H1 (cell line): Measurements from ENCODE around the gene NKAIN4. TPM values are rescaled to one million over a fixed set of nuclear protein-coding genes. Genes with fewer than 3 reads are reported as not detected.

Experiments used
- CTCF ChIA-PET: fragments of 300-600 bp; sonication (Branson Sonifier 250); formaldehyde crosslinking; loops from one replicate; lab custom pipeline; 2021; ENCODE audit not compliant: partially characterized antibody; lab: Charles Lee
- POLR2A ChIA-PET: fragments of 300-600 bp; sonication (Branson Sonifier 250); formaldehyde crosslinking; loops from one replicate; lab custom pipeline; 2021; ENCODE audit warnings: inconsistent platforms; ENCODE audit not compliant: partially characterized antibody; lab: Charles Lee
- DNase-seq, 2 experiments: peaks; one replicate each; pipeline versions ENCODE4 v3.0.0 to v3.0.0-alpha.2; 2010 to 2022; ENCODE audit warnings: low spot score in 2 of 2, low read depth in 1 of 2, mixed read lengths in 1 of 2
- FAIRE-seq: peaks from 2 replicates; lab custom pipeline; 2011; peaks lifted over from hg19 to GRCh38; lab: Jason Lieb, UNC
- H2AFZ ChIP-seq: 2 replicates; pipeline ENCODE4 v1.8.1; 2012; ENCODE audit warnings: low read length, inconsistent platforms
- H2AK5ac ChIP-seq: 2 replicates; pipeline ENCODE4 v1.6.1; 2013; ENCODE audit warnings: low read depth, low read length
- H2BK120ac ChIP-seq: replicated peaks from 2 replicates; pipeline ENCODE3; 2013; ENCODE audit warnings: low read depth, low read length, inconsistent platforms
- H2BK12ac ChIP-seq: 2 replicates; pipeline ENCODE4 v1.6.1; 2013; ENCODE audit warnings: low read depth, low read length
- H2BK15ac ChIP-seq: 2 replicates; pipeline ENCODE4 v1.6.1; 2013; ENCODE audit warnings: low read length
- H2BK20ac ChIP-seq: 2 replicates; pipeline ENCODE4 v1.6.1; 2013; ENCODE audit warnings: low read length
- H2BK5ac ChIP-seq: 2 replicates; pipeline ENCODE4 v1.6.1; 2013; ENCODE audit warnings: low read depth, low read length
- H3K14ac ChIP-seq: 2 replicates; pipeline ENCODE4 v1.6.1; 2013; ENCODE audit warnings: inconsistent platforms; ENCODE audit not compliant: insufficient read length
- H3K18ac ChIP-seq: 2 replicates; pipeline ENCODE4 v1.6.1; 2013; ENCODE audit warnings: low read length; ENCODE audit errors: extremely low read depth
- H3K23ac ChIP-seq: 2 replicates; pipeline ENCODE4 v1.6.1; 2013; ENCODE audit warnings: inconsistent platforms; ENCODE audit not compliant: insufficient read length
- H3K23me2 ChIP-seq: 2 replicates; pipeline ENCODE4 v1.6.1; 2013; ENCODE audit warnings: low read depth, low read length
- H3K27ac ChIP-seq: 2 replicates; pipeline ENCODE4 v1.6.1; 2011; ENCODE audit warnings: low read depth, low read length, inconsistent platforms
- H3K27me3 ChIP-seq, 4 experiments: replicated peaks in 1 of 4; 1 replicate in 1 of 4; 2 replicates in 3 of 4; pipeline versions ENCODE4 v1.6.1 to v1.8.1; 2011 to 2013; ENCODE audit warnings: low read length in 3 of 4, mild to moderate bottlenecking in 3 of 4, inconsistent platforms in 2 of 4, mixed read lengths in 2 of 4, moderate library complexity in 1 of 4; ENCODE audit not compliant: control insufficient read depth in 3 of 4, insufficient read depth in 3 of 4; ENCODE audit errors: extremely low read depth in 1 of 4
- H3K36me3 ChIP-seq, 4 experiments: 2 replicates each; pipeline versions ENCODE4 v1.6.1 to v1.8.1; 2011 to 2013; ENCODE audit warnings: mild to moderate bottlenecking in 4 of 4, low read length in 3 of 4, moderate library complexity in 2 of 4, control low read depth in 1 of 4, inconsistent platforms in 1 of 4; ENCODE audit not compliant: insufficient read depth in 4 of 4, control insufficient read depth in 2 of 4
- H3K4ac ChIP-seq: replicated peaks from 2 replicates; pipeline ENCODE3; 2013; ENCODE audit warnings: low read length, low read depth, mixed read lengths, inconsistent platforms; ENCODE audit not compliant: insufficient read length
- H3K4me1 ChIP-seq, 4 experiments: replicated peaks in 1 of 4; 1 replicate in 1 of 4; 2 replicates in 3 of 4; pipeline versions ENCODE4 v1.6.1 to v1.8.1; 2011 to 2013; ENCODE audit warnings: low read length in 3 of 4, inconsistent platforms in 2 of 4, mixed read lengths in 1 of 4; ENCODE audit not compliant: insufficient read depth in 4 of 4, control insufficient read depth in 3 of 4
- H3K4me2 ChIP-seq, 2 experiments: 2 replicates each; pipeline versions ENCODE4 v1.6.1 to v1.8.1; 2011 to 2013; ENCODE audit warnings: low read depth in 2 of 2, low read length in 2 of 2, control low read depth in 1 of 2, inconsistent platforms in 1 of 2, mild to moderate bottlenecking in 1 of 2; ENCODE audit not compliant: insufficient read depth in 1 of 2
- H3K4me3 ChIP-seq, 4 experiments: fragments of 200-600, 300-600 bp in 1 of 4; sonication (generic), shearing (Covaris generic), sonication (Bioruptor Twin) in 1 of 4; 2 replicates each; pipeline versions ENCODE4 v1.5.1 to v1.8.1; 2011 to 2016; ENCODE audit warnings: low read length in 4 of 4, low read depth in 3 of 4, control low read depth in 2 of 4, inconsistent platforms in 2 of 4, mild to moderate bottlenecking in 2 of 4, mixed read lengths in 1 of 4, moderate library complexity in 1 of 4; ENCODE audit not compliant: insufficient read depth in 2 of 4; ENCODE audit errors: extremely low read depth in 1 of 4
- H3K56ac ChIP-seq: replicated peaks from 2 replicates; pipeline ENCODE3; 2013; ENCODE audit warnings: low read depth, mild to moderate bottlenecking, mixed read lengths, low read length, inconsistent platforms; ENCODE audit not compliant: insufficient read length
- H3K79me1 ChIP-seq: 2 replicates; pipeline ENCODE4 v1.6.1; 2013; ENCODE audit warnings: low read depth, low read length, control low read depth
- H3K79me2 ChIP-seq, 2 experiments: 2 replicates each; pipeline versions ENCODE4 v1.6.1 to v1.8.1; 2012 to 2013; ENCODE audit warnings: low read length in 2 of 2, mild to moderate bottlenecking in 2 of 2, inconsistent platforms in 1 of 2; ENCODE audit not compliant: insufficient read depth in 2 of 2, control insufficient read depth in 1 of 2
- H3K9ac ChIP-seq, 4 experiments: replicated peaks in 1 of 4; 1 replicate in 1 of 4; 2 replicates in 3 of 4; pipeline versions ENCODE4 v1.6.1 to v1.8.1; 2011 to 2013; ENCODE audit warnings: low read depth in 3 of 4, low read length in 3 of 4, control low read depth in 2 of 4, mild to moderate bottlenecking in 2 of 4, moderate library complexity in 2 of 4, inconsistent platforms in 1 of 4; ENCODE audit errors: extremely low read depth in 1 of 4
- H3K9me3 ChIP-seq, 2 experiments: 2 replicates each; pipeline versions ENCODE4 v1.6.1 to v1.8.1; 2012 to 2013; ENCODE audit warnings: mild to moderate bottlenecking in 2 of 2, moderate library complexity in 2 of 2, control low read depth in 1 of 2, inconsistent platforms in 1 of 2, low read depth in 1 of 2, low read length in 1 of 2, mixed read lengths in 1 of 2; ENCODE audit not compliant: insufficient read depth in 2 of 2
- H4K20me1 ChIP-seq, 2 experiments: replicated peaks in 1 of 2; 2 replicates each; pipeline versions ENCODE3 to v1.8.1; 2011 to 2013; ENCODE audit warnings: inconsistent platforms in 2 of 2, low read length in 2 of 2, mild to moderate bottlenecking in 1 of 2; ENCODE audit not compliant: insufficient read depth in 2 of 2, control insufficient read depth in 1 of 2
- H4K5ac ChIP-seq: 2 replicates; pipeline ENCODE4 v1.6.1; 2013; ENCODE audit warnings: low read length, low read depth, mixed read lengths, inconsistent platforms; ENCODE audit not compliant: insufficient read length
- H4K8ac ChIP-seq: 2 replicates; pipeline ENCODE4 v1.8.0; 2013; ENCODE audit warnings: mild to moderate bottlenecking, moderate library complexity, low read length, inconsistent platforms; ENCODE audit not compliant: insufficient read depth; ENCODE audit errors: extremely low read depth
- H4K91ac ChIP-seq: replicated peaks from 2 replicates; pipeline ENCODE3; 2013; ENCODE audit warnings: low read length, mixed read lengths, inconsistent platforms; ENCODE audit not compliant: insufficient read length
- CBX8 ChIP-seq: fragments of 300-800, 300-1000 bp; sonication (generic); IDR thresholded peaks from 2 replicates; pipeline ENCODE4 v1.7.1; 2016; ENCODE audit warnings: low read depth, low read length, borderline replicate concordance
- CTCF ChIP-seq, 3 experiments: IDR thresholded peaks; 1 replicate in 2 of 3; 2 replicates in 1 of 3; pipeline versions ENCODE4 v1.5.1 to v1.6.1; 2011; ENCODE audit warnings: low read length in 3 of 3, mild to moderate bottlenecking in 3 of 3, inconsistent platforms in 2 of 3, low read depth in 1 of 3, moderate library complexity in 1 of 3; ENCODE audit not compliant: insufficient read depth in 1 of 3; ENCODE audit errors: control extremely low read depth in 1 of 3
- EGR1 ChIP-seq: IDR thresholded peaks from 2 replicates; pipeline ENCODE4 v1.6.1; 2011; ENCODE audit warnings: low read depth, low read length, borderline replicate concordance
- JUN ChIP-seq: IDR thresholded peaks from 2 replicates; pipeline ENCODE4 v1.6.1; 2011; ENCODE audit warnings: low read depth, mild to moderate bottlenecking, improper control_type of control experiment, low read length
- MAFK ChIP-seq: IDR thresholded peaks from 2 replicates; pipeline ENCODE4 v1.6.1; 2012; ENCODE audit warnings: low read depth, mild to moderate bottlenecking, improper control_type of control experiment, low read length
- MAX ChIP-seq: IDR thresholded peaks from 2 replicates; pipeline ENCODE4 v1.6.1; 2012; ENCODE audit warnings: inconsistent platforms
- POLR2AphosphoS5 ChIP-seq: IDR thresholded peaks from 2 replicates; pipeline ENCODE4 v1.6.1; 2011; ENCODE audit warnings: low read depth, low read length
- SP2 ChIP-seq: IDR thresholded peaks from 2 replicates; pipeline ENCODE4 v1.6.1; 2012; ENCODE audit warnings: mild to moderate bottlenecking, low read length, inconsistent platforms
- YY1 ChIP-seq: IDR thresholded peaks from 2 replicates; pipeline ENCODE4 v1.6.1; 2011; ENCODE audit warnings: low read depth, mild to moderate bottlenecking, low read length
- WGBS, 2 experiments: shearing (Covaris generic) in 1 of 2; methylation state at CpG; one replicate each; pipeline versions ENCODE4 v1.1.6 to v1.1.7; 2013 to 2015; ENCODE audit warnings: low lambda C conversion rate in 2 of 2, mixed read lengths in 2 of 2, inconsistent platforms in 1 of 2, low coverage in 1 of 2, missing lambda C conversion rate in 1 of 2; ENCODE audit not compliant: insufficient replicate concordance in 2 of 2, insufficient coverage in 1 of 2, insufficient read length in 1 of 2; ENCODE audit errors: extremely low coverage in 1 of 2, missing lambda C conversion rate in 1 of 2; 5-methylcytosine and 5-hydroxymethylcytosine counted together
- polyA plus RNA-seq, 7 experiments: library from polyadenylated mRNA; depleted of rRNA in 3 of 7; stranded (reverse) in 5 of 7; unstranded in 2 of 7; fragments of >200 nt in 5 of 7; fragments of 200-250 nt in 2 of 7; gene quantifications; 1 replicate in 5 of 7; 2 replicates in 1 of 7; 4 replicates in 1 of 7; pipeline versions ENCODE4 v1.2.1 to v1.2.3, GENCODE V29; 2011 to 2013; ENCODE audit warnings: missing spikeins in 2 of 7, mixed read lengths in 2 of 7
- total RNA-seq: library from RNA; stranded (reverse); fragmentation: NEBNext Ultra II Directional; extraction: Animal tissue kit (Norgen Biotek cat#: 25700); gene quantifications from 2 replicates; pipeline ENCODE4 v1.2.1, GENCODE V29; 2021

Gene NKAIN4
- total and polyA plus RNA-seq, 2 of the 8 experiments (the other 6 are each of a cell fraction or from before 2014, with no cell fraction given), result 6.9 to 17.0 TPM

GRCh38 chr20:63234693-63235398, 19.4 kb downstream of the NKAIN4 start:
- Histone ChIP-seq H4K91ac (peak overlapping the region; percentile 63), H2BK15ac (peak overlapping the region; percentile 1; the same call in 1 of the 2 replicates), H2AFZ (no peak overlapping the region), H4K5ac (no peak overlapping the region), H3K27me3 (peaks cover 0 to 3% (median 1%) of the 10 kb centered on the region in 4 experiments; a peak in 1 of 7 replicates), H3K23ac (no peak overlapping the region), H2BK120ac (no peak overlapping the region), H3K79me2 (no peaks in the 10 kb centered on the region), H2BK5ac (peak overlapping the region; percentile 20; the same call in 1 of the 2 replicates), H3K56ac (no peak overlapping the region), H2AK5ac (no peak overlapping the region), H3K4ac (no peak overlapping the region), H3K14ac (no peak overlapping the region), H3K79me1 (no peaks in the 10 kb centered on the region), H3K4me3 (peak overlapping the region in 1 of 4 experiments; percentile 43; a peak in 2 of 8 replicates), H4K20me1 (no peaks in the 10 kb centered on the region), H3K23me2 (no peaks in the 10 kb centered on the region), H3K27ac (no peak overlapping the region), H4K8ac (peak overlapping the region; percentile 36), H3K4me2 (peak overlapping the region; percentile 7 to 64; a peak in 3 of 4 replicates), H3K4me1 (peaks cover 7 to 32% (median 17%) of the 10 kb centered on the region in 4 experiments), H3K36me3 (no peaks in the 10 kb centered on the region), H2BK20ac (no peak overlapping the region), H3K9ac (no peak overlapping the region), H2BK12ac (0 out of 2 replicates have a peak overlapping the region, but pooled peaks have one; percentile 40), H3K18ac (peak overlapping the region; percentile 53; the same call in 1 of the 2 replicates), H3K9me3 (no peaks in the 10 kb centered on the region)
- FAIRE-seq (no peak), DNase-seq (peak in 1 of 2 experiments; percentile 85)
- POLR2A ChIA-PET, result interaction anchor here (0.5 to 4.9 kb wide), 10 partner anchors 9 to 1100 kb away, joined by 3 to 21 read pairs (median 4); partner anchors contain the start of genes COL20A1 and NKAIN4
- 15% methylated on average over 13 of the region's 20 CpGs; no CpG with 5 or more reads in 1 of the 2 experiments for WGBS, 2 experiments
- CTCF ChIA-PET, result interaction anchor here (0.5 to 10.9 kb wide), 28 partner anchors 8 to 1120 kb away, joined by 3 to 199 read pairs (median 4); partner anchors contain the start of genes COL20A1, NKAIN4 and YTHDF1
- TF ChIP-seq SP2 (no peak), EGR1 (no peak), YY1 (no peak), MAFK (no peak), JUN (no peak), POLR2AphosphoS5 (no peak), CBX8 (no peak), CTCF (IDR thresholded peaks at IDR 0.05; ENCODE audit: control extremely low read depth in 1 of 3, insufficient read depth in 1 of 3, low read depth in 1 of 3, low read length in 3 of 3) (peak; percentile 59 to 88 (median 81)), MAX (peak; percentile 64)
